ENCODE results near the gene NDOR1. TPM values are rescaled to one million over a fixed set of nuclear protein-coding genes. Genes with fewer than 3 reads are reported as not detected.

The NDOR1 gene
- total and polyA plus RNA-seq, 4 donors, result 4.5 to 22.0 (median 12.0) TPM

- ATAC-seq (ENCODE audit: insufficient read depth, low FRiP score) (no peak), DNase-seq (peak in 1 of 3 donors; percentile 18)
- Histone ChIP-seq H3K27me3 (ENCODE audit: control insufficient read depth in 3 of 3, insufficient read depth in 3 of 3, low read length in 2 of 3) (no peaks in the 10 kb centered on the region), H3K4me3 (peak overlapping the region; percentile 25), H3K27ac (ENCODE audit: low read depth in 1 of 2, low read length in 1 of 2) (peak overlapping the region; percentile 21 to 89), H3K9ac (ENCODE audit: insufficient read depth in 1 of 2, low read length in 2 of 2) (no peak overlapping the region), H3K9me3 (ENCODE audit: control insufficient read depth in 4 of 4, insufficient read depth in 3 of 4, low read length in 3 of 4) (no peaks in the 10 kb centered on the region), H3K4me1 (ENCODE audit: control insufficient read depth in 5 of 5, insufficient read depth in 5 of 5, low read length in 5 of 5) (peaks cover 6 to 30% (median 19%) of the 10 kb centered on the region in 5 donors), H3K36me3 (ENCODE audit: control insufficient read depth in 4 of 4, insufficient read depth in 4 of 4, low read length in 4 of 4) (peaks cover 0 to 8% (median 2%) of the 10 kb centered on the region in 4 donors)
- WGBS, 2 donors, result 16 to 30% methylated on average over 44 to 51 of the region's 51 CpGs
- TF ChIP-seq CTCF (IDR thresholded peaks at IDR 0.05; ENCODE audit: control extremely low read depth, extremely low read depth), result no peak
Measured at GRCh38 chr9:137199411-137200121, 5.9 kb upstream of the NDOR1 start.

- ATAC-seq (ENCODE audit: insufficient read depth, low FRiP score), result peak; percentile 96
Measured at GRCh38 chr9:137200311-137201204, 4.9 kb upstream of the NDOR1 start, which contains the start of gene TPRN. TPRN (minus strand) TSS chr9:137200741; CDS start chr9:137200711, 30 bp downstream.

GRCh38 chr9:137201205-137201868, 4.2 kb upstream of the NDOR1 start:
- no peak for DNase-seq
- Histone ChIP-seq H3K27me3 (ENCODE audit: control insufficient read depth in 3 of 3, insufficient read depth in 3 of 3, low read length in 2 of 3) (no peaks in the 10 kb centered on the region), H3K9me3 (ENCODE audit: control insufficient read depth in 4 of 4, insufficient read depth in 3 of 4, low read length in 3 of 4) (peaks cover 0 to 2% (median 0%) of the 10 kb centered on the region in 4 donors), H3K4me3 (peak overlapping the region; percentile 78), H3K4me1 (ENCODE audit: control insufficient read depth in 5 of 5, insufficient read depth in 5 of 5, low read length in 5 of 5) (peaks cover 10 to 39% (median 23%) of the 10 kb centered on the region in 5 donors), H3K36me3 (ENCODE audit: control insufficient read depth in 4 of 4, insufficient read depth in 4 of 4, low read length in 4 of 4) (peaks cover 0 to 8% (median 4%) of the 10 kb centered on the region in 4 donors), H3K9ac (ENCODE audit: insufficient read depth in 1 of 2, low read length in 2 of 2) (no peak overlapping the region), H3K27ac (ENCODE audit: low read depth in 1 of 2, low read length in 1 of 2) (peak overlapping the region; percentile 77 to 97)
- TF ChIP-seq CTCF (IDR thresholded peaks at IDR 0.05; ENCODE audit: control extremely low read depth, extremely low read depth), result no peak
- 21 to 22% methylated on average over 23 of the region's 23 CpGs for WGBS, 2 donors
- no peak for ATAC-seq (ENCODE audit: insufficient read depth, low FRiP score)

More at GRCh38 chr9:137200311-137201204, 4.9 kb upstream of the NDOR1 start, which contains the start of gene TPRN:
- Histone ChIP-seq H3K9me3 (ENCODE audit: control insufficient read depth in 4 of 4, insufficient read depth in 3 of 4, low read length in 3 of 4) (peaks cover 0 to 2% (median 0%) of the 10 kb centered on the region in 4 donors), H3K36me3 (ENCODE audit: control insufficient read depth in 4 of 4, insufficient read depth in 4 of 4, low read length in 4 of 4) (peaks cover 0 to 8% (median 4%) of the 10 kb centered on the region in 4 donors), H3K4me1 (ENCODE audit: control insufficient read depth in 5 of 5, insufficient read depth in 5 of 5, low read length in 5 of 5) (peaks cover 7 to 33% (median 21%) of the 10 kb centered on the region in 5 donors), H3K27me3 (ENCODE audit: control insufficient read depth in 3 of 3, insufficient read depth in 3 of 3, low read length in 2 of 3) (no peaks in the 10 kb centered on the region), H3K27ac (ENCODE audit: low read depth in 1 of 2, low read length in 1 of 2) (peak within 1 kb of the TSS; percentile 81 to 97), H3K9ac (ENCODE audit: insufficient read depth in 1 of 2, low read length in 2 of 2) (no peak within 1 kb of the TSS), H3K4me3 (peak within 1 kb of the TSS; percentile 78)
- WGBS, 2 donors, result 1% methylated on average over 66 to 118 of the region's 118 CpGs
- no peak for TF ChIP-seq CTCF (IDR thresholded peaks at IDR 0.05; ENCODE audit: control extremely low read depth, extremely low read depth)
- peak; percentile 99 to 100 (median 99) for DNase-seq
